ENCODE results near the gene VAT1L. TPM values are rescaled to one million over a fixed set of nuclear protein-coding genes. Genes with fewer than 3 reads are reported as not detected.
A peak's percentile ranks its signal among the peaks of the same experiment; 100 is the strongest.

VAT1L gene
- total and polyA plus RNA-seq, 8 donors, result 0.32 to 10.7 (median 1.3) TPM

GRCh38 chr16:77993111-77993985 lies 205.0 kb downstream of the VAT1L start:
- H3K4me3 ChIP-seq, result no peak overlapping the region
- no peaks in the 10 kb centered on the region for H3K4me1 ChIP-seq
- no peaks in the 10 kb centered on the region for H3K27me3 ChIP-seq
- peak overlapping the region in 1 of 4 donors; percentile 22 for H3K27ac ChIP-seq
- WGBS, 2 donors, result 37 to 44% methylated on average over 6 of the region's 6 CpGs
- H3K9me3 ChIP-seq, result no peaks in the 10 kb centered on the region
- no peak for DNase-seq
- intact Hi-C loops (cut with DNase I), result no loop called here
- FAIRE-seq, result no peak
- no peak for TF ChIP-seq CTCF (IDR thresholded peaks at IDR 0.05)
- no peaks in the 10 kb centered on the region for H3K36me3 ChIP-seq
- ATAC-seq, result peak in 2 of 4 donors; percentile 47 to 60

- Histone ChIP-seq H3K4me1 (no peaks in the 10 kb centered on the region), H3K36me3 (no peaks in the 10 kb centered on the region), H3K27me3 (no peaks in the 10 kb centered on the region), H3K4me3 (no peak overlapping the region), H3K27ac (no peak overlapping the region), H3K9me3 (no peaks in the 10 kb centered on the region)
- intact Hi-C loops (cut with DNase I), result no loop called here
- no peak for ATAC-seq
- 65 to 80% methylated on average over 7 of the region's 7 CpGs for WGBS, 2 donors
- no peak for TF ChIP-seq CTCF (IDR thresholded peaks at IDR 0.05)
- DNase-seq, result no peak
- FAIRE-seq, result no peak
Observed at GRCh38 chr16:77995843-77996455, 207.6 kb downstream of the VAT1L start.

GRCh38 chr16:77998350-77999023 lies 210.1 kb downstream of the VAT1L start:
- no peak overlapping the region for H3K4me3 ChIP-seq
- H3K27me3 ChIP-seq, result no peaks in the 10 kb centered on the region
- DNase-seq, result no peak
- intact Hi-C loops (cut with DNase I), result no loop called here
- no peak for ATAC-seq
- WGBS, 2 donors, result 40 to 56% methylated on average over 10 of the region's 10 CpGs
- H3K9me3 ChIP-seq, result no peaks in the 10 kb centered on the region
- no peaks in the 10 kb centered on the region for H3K4me1 ChIP-seq
- TF ChIP-seq CTCF (IDR thresholded peaks at IDR 0.05), result no peak
- FAIRE-seq, result no peak
- no peak overlapping the region for H3K27ac ChIP-seq
- H3K36me3 ChIP-seq, result no peaks in the 10 kb centered on the region

- no peaks in the 10 kb centered on the region for H3K4me1 ChIP-seq
- intact Hi-C loops (cut with DNase I), result no loop called here
Observed at GRCh38 chr16:78001451-78002025, 213.2 kb downstream of the VAT1L start.

More at GRCh38 chr16:78001451-78002025, 213.2 kb downstream of the VAT1L start:
- WGBS, 2 donors, result 45 to 55% methylated on average over 4 of the region's 4 CpGs
- TF ChIP-seq CTCF (IDR thresholded peaks at IDR 0.05), result no peak
- FAIRE-seq, result no peak
- Histone ChIP-seq H3K9me3 (no peaks in the 10 kb centered on the region), H3K36me3 (no peaks in the 10 kb centered on the region), H3K4me3 (no peak overlapping the region), H3K27ac (no peak overlapping the region), H3K27me3 (no peaks in the 10 kb centered on the region)
- no peak for ATAC-seq
- no peak for DNase-seq

Data from pancreas (tissue), 10 donors.